Measurements from ENCODE around the gene RAX2. TPM values are rescaled to one million over a fixed set of nuclear protein-coding genes. Genes with fewer than 3 reads are reported as not detected.
"Not testable (repeated sequence)": the region's sequence is repeated elsewhere in the genome, so short reads cannot be mapped to it uniquely, and the experiment has no call there.

RAX2 gene
- not detected for polyA plus RNA-seq (ENCODE audit: insufficient read length)

GRCh38 chr19:3771906-3772455 is at the start of gene RAX2:
RAX2 (minus strand) TSS chr19:3772228; CDS start chr19:3771742, 486 bp downstream.
- DNase-seq = no peak

DNA sequence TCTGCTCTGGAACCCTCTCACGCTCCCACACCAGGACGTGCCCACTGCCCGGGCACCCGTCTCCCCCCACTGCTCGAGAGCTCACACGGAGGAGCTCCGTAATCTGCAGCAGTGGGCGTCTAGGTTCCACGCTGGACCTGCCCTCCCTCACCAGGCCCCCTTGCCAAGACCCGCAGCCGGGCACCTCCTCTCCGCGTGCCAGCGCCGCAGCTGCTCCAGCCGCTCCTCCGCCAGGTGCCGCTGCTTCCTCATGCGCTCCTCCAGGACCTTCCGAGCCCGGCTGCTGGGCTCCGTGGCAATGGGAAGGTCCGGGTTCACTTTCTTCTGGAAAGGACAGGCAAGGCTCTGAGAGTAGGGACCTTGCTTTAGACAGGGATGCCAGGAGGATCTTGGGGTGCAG is 49.1 kb upstream of the RAX2 start:
- no peak for DNase-seq

DNA sequence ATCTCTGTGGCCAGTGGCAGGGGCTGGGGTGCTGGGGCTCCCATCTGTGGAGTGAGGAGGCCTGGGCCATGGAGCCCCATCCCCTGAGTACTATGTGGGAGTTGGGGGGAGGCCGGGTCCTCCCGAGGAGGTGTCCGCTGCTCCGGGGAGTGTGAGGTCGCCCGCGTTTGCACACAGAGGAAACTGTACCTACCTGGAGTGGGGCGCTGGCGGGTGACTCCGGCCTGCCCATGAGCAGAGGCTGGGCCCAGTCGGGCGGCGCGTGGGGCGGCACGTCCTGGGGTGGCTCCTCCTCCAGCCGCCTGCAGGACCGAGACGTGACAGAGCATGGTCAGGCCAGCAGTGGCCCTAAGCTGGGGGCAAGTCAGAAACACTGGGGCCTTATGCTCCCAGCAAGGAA is 48.0 kb upstream of the RAX2 start:
- no peak for DNase-seq

- DNase-seq = no peak
Observed at GRCh38 chr19:3818918-3819317, 46.9 kb upstream of the RAX2 start.

DNA sequence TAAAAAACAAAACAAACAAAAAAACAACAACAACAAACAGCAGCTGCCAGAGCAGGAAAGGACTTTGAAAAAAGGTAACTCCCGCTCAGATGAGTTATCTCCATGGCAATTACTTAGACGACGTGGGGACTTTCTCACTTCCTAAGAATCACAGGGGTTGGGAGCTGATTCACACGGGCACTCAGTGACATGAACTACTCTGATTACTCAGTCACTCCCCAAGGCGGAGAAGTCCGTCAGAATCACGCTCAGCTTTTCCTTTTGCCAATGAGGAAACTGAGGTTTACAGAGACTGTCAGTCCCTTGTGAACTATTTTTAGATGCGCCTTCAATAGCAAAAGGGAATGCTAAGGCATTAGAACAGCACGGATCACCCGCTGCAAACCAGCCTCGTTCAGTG is 46.4 kb upstream of the RAX2 start:
- no peak for DNase-seq

DNA sequence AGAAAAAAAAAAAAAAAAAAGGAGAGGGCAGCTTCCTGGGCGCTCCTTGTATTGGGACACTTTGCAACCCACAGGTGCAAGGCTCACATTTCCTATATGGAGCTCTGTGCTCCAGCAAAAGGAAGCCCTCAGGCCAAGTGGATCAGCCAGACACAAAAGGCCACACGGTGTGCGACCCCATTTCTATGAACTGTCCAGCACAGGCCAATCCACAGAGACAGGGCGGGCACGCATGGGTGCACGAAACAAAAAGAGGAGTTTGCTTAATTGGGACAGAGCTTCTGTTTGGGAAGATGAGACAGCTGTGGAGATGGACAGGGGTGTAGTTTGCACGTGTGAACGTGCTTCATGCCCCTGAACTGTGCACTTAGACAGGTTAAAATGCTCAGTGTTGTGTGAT is 45.7 kb upstream of the RAX2 start:
- no peak for DNase-seq

DNA sequence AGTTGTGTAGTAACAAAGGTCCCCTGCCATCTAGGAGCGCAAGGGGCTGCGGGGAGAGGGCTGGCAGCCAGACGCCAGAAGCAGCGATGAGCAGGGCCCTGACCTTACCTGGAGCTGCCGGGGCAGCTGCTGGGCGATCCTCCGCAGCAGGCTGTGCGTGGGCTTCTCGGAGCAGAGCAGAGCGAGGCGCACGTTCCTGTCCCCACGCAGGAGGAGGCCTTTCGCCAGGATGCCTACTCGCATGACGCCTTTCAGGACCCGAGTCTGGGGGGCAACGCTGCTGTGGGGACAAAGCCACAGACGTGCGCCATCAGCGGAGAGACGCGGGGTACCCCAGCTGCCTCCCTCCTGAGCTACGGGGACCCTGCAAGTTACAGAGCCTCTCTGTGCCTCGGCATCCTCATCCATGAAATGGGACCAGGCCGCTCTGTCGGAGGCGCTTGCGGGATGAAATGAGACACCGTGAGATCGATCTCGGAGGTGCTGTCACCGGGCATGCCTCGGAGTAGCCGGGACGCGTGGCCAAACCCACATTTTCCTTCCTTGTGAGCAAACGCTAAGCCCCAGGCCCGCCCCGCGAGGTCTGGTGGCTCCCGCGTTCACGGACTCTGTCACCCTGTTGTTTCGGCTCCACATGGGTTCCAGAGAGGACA is 44.7 kb upstream of the RAX2 start:
- no peak for DNase-seq

DNA sequence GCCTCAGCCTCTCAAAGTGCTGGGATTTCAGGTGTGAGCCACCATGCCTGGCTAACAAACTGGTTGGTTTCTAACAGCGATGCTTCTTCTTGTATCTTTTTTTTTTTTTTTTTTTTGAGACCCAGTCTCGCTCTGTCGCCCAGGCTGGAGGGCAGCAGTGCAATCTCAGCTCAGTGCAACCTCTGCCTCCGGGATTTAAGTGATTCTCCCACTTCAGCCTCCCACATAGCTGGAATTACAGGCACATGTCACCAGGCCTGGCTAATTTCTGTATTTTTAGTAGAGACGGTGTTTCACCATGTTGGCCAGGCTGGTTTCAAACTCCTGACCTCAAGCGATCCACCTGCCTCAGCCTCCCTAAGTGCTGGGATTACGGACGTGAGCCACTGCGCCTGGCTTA is 44.1 kb upstream of the RAX2 start:
- DNase-seq = not testable (repeated sequence)

GRCh38 chr19:3814648-3815047 is 42.6 kb upstream of the RAX2 start:
- no peak for DNase-seq

- DNase-seq = no peak
Observed at GRCh38 chr19:3813473-3814392, 41.7 kb upstream of the RAX2 start.

GRCh38 chr19:3810708-3811355 is 38.8 kb upstream of the RAX2 start:
- no peak for DNase-seq

DNA sequence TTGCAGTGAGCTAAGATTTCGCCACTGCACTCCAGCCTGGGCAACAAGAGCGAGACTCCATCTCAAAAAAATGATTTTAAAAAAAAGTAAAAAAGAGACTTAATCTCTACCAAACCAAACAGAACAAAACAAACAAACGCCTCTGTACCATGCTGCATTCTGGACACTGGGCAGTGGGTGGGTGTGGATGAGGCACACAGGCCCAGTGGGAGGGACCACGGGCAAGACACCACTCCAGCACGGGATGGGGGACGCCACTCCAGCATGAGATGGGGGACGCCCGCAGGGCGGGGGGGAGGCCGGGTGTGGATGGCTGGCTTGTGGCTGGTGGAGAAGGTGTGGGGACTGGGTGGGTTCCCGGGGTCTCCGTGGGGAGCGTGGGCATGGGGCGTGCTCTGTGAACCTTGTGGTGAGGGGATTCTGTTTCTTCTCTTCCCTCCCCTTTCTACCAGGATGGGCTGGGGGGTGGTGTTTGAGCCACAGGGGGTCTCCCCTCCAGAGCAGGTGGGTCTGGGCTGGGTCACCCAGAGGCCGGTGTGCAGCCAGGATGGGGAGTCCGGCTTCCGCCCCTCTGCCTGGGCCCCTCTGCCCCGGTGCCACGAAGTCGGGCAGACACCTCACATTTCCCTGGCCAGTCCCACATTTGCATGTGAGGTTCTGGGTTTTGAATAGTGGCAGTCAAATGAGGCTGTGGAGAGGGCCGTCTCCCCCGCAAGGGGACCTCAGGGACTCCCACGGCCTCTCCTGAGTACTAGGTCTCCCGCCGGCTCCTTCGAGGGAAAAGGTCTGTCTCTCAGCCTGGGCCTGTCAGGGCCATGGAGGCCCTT is 38.1 kb upstream of the RAX2 start:
- DNase-seq = no peak

DNA sequence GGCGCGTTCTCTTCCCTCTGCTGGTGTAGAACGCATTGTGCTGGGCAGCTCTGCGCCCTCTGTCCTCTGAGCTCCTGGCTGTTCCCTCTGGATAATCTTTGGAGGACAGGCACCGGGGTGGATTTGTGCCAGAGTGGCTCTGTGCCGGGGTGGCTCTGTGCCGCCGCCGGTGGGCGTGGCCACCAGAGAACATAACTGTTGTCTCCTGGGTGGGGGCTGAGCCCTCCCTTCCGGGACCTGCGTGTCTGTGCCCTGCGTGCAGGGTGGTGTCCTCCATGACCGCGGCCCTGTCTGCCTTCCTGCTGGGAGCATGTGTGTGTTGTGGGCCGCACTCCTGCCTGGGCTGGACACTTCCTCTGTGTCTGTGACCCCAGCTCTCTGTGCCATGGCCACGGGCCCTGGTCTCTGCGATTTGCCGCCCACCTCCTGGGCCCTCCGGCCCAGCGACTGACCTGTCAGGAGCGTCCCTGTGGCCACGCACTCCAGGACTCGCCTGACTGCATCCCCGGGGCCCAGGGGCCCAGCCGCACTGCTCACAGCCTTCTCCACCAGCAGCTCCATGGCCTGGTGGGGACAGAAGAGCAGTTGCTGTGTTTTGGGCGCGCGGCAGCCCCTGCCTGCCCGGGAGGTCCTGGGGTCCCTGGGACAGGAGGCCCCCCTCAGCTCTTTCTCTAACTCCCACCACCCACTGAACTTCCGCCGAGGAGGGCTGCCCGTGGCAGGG is 36.6 kb upstream of the RAX2 start:
- DNase-seq = no peak

DNA sequence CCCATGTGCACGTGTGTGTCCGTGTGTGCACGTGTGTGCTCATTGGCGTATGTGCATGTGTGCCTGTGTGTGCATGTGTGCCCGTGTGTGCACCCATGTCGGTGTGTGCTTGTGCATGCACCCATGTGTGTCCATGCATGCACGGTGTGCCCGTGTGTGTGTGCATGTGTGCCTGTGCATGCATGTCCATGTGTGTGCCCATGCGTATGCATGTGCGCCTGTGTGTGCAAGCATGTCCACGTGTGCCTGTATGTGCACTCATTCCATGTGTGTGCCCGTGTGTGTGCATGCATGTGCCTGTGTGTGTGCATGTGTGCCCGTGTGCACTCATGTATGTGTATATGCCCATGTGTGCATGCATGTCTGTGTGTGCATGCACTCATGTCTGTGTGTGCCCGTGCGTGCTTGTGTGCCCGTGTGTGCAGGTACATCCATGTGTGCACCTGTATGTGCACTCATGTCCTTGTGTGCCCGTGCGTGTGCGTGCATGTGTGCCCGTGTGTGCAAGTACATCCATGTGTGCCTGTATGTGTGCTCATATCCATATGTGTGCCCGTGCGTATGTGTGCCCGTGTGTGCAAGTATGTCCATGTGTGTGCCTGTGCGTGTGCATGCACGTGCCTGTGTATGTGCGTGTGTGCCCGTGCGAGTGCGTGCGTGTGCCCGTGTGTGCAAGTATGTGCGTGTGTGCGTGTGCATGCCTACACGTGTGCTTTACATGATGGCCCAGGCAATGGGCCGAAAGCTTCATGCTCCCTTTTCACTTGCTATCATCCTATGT is 35.7 kb upstream of the RAX2 start:
- DNase-seq = no peak

- DNase-seq = no peak
Observed at GRCh38 chr19:3807131-3807480, 35.1 kb upstream of the RAX2 start.

GRCh38 chr19:3805859-3806258 is 33.8 kb upstream of the RAX2 start:
- no peak for DNase-seq

DNA sequence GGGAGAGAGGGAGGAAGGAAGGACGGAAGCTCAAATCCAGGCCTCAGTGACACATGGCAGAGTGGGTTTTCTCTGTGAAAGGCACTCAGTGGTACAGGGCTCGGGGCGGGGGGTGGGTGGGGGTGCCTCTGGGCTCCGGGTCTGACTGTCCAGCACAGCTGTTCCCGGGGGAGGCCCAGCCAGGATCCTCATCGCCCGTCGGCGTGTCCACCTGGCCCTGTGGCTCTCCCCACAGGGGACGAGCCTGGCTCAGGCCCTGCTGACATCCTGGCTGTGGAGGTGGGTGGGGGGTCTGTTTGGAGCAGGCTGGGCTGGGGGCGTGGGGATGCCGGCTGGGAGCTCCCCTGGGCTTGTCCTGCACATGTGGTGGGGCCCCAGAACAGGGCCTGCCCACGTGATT is 32.4 kb upstream of the RAX2 start:
- no peak for DNase-seq

GRCh38 chr19:3803986-3804385 is 32.0 kb upstream of the RAX2 start:
- DNase-seq = no peak

DNA sequence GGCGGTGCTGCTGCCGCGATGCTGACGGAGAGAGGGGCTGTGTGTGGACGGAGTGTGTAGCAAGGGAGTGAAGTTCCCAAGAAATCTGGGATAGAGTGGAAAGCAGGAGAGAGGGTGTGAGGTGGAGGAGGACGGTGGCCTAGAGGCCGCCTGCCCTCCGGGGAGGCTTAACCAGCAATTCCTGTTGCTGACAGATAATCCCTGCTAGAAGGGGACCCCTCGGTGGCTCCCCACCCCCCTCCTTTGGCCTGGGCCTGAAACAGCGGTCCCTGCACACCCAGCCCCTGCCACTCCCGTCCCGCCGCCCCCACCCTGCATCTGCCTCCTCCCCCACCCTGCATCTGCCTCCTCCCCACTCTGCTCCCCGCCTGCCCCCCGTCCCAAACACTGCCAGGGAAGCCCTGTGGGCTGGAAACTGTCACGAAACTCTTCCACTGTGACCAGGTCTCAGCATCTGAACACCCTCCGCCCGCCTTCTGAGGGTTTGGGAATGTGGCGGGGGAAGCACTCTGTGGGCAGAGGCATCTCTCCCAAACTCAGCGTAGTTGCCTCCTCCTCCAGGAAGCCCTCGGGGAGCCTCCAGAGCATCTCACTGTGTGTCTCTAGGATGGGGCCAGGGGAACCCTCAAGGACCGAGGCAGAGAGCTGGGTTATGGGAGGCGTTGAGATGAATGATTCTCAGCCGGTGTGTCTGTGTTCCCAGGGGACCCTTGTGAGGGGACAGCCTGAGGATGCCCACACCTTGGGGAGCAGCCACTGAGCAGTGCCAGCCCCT is 31.3 kb upstream of the RAX2 start:
- DNase-seq = no peak
